GM19438 (cell line): Measurements from ENCODE around the gene ADAMTS9.

Experiments
- ATAC-seq: cut with Tn5 transposase; IDR thresholded peaks from one replicate; pipeline ENCODE4 v1.9.1; 2021; ENCODE audit warnings: low read depth; ENCODE audit not compliant: unreplicated experiment

The ADAMTS9 gene

DNA sequence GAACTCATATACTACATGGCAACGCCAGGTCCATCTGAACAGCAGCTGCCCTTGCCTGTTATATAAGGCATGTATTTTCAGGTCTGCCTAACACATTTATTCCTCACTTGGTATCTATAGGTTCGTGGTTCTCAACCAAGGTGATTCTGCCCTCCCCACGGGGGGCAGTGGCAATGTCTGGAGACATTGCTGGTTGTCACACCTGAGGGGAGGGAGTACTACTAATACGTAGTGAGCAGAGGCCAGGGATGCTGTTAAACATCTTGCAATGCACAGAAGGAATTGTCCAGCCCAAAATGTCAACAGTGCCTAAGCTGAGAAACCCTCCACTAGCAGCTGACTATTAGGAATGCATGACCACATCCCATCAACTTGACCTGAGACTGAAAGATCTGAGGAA lies 32.6 kb downstream of the ADAMTS9 start:
- ATAC-seq: no peak

DNA sequence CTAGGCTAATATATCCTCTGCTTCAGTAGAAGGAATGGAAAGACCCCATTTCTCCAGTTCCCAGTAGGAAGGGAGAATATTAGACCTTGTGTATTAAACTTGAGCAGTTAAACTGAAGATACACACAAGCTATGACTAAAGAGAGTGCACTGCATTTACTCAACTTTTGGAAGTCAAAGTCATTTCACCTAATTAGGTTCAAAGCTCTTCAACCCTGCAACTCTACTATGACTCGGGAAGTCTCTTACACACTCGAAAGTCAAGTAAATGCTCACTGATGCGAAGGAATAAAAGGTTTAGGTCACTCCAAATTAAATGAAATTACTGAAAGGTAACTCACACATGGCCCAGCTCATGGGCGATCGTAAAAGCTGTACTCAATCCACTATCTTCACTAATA lies 33.8 kb downstream of the ADAMTS9 start:
- ATAC-seq: no peak

DNA sequence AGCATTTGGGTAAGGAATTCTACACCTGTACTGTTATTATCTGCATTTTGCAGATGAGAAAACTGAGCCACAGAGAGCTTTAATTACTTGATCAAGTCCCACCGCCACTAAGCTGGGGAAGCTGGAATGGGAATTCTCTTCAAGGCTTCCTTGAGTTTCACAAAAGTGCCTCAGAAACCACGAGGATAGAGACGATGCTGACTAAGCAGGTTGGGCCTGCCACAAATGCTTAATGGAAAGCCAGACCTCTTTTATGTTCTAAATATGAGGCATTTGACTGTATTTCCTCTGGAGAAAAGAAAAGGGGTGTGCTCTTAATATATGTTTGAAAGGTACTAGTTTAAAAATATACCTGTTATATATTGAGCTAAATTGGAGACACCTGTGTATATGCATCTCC lies 34.7 kb downstream of the ADAMTS9 start:
- ATAC-seq: no peak

DNA sequence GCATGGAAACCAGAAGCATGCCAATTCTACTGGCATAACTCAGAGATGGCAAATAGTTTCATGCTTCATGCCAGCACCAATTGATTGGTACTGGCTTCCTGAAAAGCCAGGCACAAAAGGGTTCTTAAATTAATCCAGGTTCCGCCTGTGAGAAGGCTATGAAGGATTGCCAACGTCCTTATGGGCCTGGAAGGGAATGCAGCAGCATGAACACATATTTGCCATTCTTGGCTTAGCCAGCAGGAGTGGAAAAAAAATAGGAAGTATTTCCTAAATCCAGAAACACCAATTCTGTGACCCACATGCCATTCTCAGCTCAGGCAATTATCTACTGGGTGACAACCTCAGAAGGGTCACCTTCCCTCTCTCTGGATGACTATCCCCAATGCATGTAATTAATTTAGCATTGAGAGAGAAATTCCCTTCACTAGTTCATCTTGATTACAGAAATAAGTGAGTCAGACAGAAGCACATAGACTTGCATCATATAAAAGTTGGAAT lies 36.0 kb downstream of the ADAMTS9 start:
- no peak for ATAC-seq

DNA sequence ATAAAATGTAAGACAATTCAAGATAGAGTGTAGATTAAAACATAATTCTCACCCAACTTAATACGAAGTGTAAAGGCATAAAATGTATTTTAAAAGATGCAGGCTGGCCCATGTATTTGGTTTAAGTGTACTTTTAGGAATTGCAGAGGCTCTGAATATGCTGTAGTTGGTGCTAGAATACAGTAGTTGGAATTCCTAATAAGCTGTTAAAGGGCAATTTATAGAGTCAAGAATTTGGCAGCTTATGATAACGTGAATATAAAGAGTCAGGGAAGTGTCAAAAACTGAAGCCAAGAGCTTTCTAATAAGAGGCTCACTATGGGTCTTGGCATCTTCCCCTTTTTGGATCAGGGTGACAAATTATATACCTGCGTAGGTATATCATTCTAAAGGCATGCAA lies 36.5 kb downstream of the ADAMTS9 start:
- ATAC-seq: no peak

DNA sequence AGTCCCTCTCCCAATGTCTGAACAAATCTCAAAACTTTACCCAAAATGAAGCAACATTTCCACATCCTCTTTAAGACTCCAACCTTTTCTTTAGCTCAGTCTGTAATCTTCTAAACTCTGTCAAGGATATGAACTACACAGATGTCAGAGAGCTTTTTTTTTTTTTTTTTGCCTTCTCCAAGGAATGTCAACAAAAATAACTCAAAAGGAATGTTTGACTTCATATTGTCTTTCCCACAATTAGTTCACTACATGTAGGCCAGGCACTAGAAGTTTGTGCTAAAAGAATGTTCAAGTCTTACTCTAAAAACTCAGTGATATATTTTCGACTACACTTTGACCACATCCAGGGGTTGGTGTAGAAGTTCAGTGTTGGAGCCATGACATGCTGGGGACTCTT lies 37.1 kb downstream of the ADAMTS9 start:
- ATAC-seq: no peak

DNA sequence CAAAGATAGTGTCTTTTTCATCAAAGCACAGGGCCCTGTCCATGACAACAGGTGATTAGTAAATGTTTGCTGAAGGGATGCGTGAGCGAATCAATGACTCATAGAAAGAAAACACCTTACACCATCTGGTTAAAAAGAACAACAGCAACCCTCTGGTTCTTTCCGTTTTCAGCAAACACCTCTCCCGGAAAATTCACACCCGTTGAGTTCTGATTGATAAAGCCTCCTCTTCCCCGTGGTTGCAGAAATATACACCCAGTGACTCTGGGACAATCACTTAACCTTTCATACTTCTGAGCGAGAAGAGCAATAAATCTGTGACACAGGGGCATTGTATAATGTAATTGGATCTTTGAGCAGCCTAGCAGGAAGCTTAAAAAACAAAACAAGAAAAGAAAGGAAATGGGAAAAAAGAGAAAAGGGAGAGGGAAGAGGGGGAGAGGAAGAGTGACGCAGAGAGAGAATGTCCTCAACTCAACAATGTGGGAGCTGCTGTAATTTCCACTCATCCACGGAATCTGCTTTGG lies 37.6 kb downstream of the ADAMTS9 start:
- no peak for ATAC-seq

DNA sequence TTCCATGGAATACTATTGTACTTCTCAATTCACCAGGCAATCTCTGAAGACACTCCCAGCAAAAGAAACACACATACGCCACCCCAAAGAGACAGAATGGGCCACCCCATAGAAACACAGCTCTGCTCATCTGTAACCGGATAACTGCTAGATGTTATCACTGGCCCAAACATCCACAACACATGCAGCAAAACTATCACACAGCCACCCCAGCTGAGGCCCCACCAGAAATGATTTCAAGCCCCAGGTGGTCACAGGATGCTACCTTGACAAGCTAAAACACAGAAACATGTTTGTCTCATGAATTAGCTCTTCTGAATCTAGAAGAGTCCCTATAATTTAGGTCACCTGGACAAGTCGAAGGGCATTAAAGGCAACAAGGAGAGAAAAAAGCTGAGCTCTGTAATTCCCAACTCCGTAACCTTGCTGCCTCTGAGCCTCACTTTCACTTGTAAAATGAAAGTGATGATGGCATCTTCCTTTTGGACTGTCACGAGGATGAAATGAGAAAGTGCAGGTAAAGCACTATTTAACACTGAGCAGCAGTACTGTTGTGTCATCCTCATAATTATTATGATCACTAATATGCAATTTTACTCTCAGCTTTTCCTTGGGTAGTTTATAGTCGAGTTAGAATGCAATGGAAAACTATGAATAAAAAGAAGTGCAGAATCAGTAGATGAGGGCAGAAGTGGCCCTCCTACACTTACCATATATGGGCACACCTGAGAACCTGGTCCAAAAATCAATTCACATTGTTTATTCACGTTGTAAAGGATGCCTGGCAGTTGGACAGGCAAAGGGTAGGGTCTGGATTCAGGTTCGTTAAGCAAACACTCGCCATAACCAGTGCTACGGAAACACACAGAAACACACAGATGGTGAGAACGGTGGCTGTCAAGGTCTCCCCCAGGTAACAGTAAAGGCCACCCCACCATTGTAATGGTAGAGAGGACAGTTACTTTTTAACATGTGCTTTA lies 38.6 kb downstream of the ADAMTS9 start:
- ATAC-seq: no peak

DNA sequence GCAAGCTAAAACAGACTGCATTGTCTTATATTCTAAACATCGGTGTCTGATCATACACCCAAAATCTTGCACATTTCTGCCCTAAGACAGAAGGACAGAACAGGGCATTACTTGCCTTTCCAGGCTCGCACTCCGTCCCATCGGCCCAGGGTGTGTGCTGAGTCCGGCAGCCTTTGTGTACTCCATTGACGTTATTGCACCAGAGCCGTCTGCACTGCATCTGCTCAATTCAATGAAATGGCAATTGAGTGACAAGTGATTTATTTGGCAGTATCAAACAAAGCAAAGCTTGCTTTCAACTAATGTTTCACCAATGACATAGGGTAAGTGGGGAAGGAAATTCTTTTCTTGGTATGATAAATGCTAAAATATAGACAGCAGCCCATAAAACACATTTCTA lies 40.0 kb downstream of the ADAMTS9 start:
- ATAC-seq: no peak

DNA sequence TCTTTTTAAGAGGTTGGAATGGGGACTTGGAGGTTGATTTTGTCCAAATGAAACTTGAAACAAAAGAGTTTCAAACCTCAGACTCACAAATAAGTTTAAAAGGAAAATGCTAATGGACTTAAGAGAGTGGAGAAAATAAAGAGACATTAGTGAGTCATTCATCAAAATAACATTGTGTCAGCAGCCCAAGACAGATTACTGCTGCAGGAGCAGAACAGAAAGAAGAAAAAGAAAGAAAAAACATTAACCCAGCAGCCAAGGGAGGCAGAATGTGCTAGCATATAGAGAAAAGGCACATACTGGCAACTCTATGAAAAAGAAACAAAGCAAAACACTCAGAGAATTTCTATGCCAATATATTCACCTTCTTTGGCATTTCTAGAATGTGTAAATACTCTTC lies 42.6 kb downstream of the ADAMTS9 start:
- ATAC-seq: no peak

DNA sequence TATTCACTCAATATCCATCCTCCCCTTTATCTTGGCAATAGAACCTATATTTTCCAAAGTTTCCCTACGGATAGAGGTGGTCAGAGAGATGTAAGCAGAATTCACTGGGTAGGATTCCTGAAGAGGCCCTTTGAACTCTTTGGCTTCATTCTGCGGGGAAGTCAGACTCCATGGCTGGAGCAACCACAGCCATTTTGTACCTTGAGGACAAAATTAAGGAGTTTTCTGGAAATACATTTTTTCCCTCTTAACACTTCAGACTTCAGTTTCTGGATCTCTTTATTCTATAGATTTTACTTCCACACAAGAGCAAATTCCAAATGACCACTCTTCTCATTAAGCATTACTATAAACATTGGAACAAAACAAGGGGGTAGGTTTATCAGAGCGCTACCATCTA lies 43.3 kb downstream of the ADAMTS9 start:
- no peak for ATAC-seq

DNA sequence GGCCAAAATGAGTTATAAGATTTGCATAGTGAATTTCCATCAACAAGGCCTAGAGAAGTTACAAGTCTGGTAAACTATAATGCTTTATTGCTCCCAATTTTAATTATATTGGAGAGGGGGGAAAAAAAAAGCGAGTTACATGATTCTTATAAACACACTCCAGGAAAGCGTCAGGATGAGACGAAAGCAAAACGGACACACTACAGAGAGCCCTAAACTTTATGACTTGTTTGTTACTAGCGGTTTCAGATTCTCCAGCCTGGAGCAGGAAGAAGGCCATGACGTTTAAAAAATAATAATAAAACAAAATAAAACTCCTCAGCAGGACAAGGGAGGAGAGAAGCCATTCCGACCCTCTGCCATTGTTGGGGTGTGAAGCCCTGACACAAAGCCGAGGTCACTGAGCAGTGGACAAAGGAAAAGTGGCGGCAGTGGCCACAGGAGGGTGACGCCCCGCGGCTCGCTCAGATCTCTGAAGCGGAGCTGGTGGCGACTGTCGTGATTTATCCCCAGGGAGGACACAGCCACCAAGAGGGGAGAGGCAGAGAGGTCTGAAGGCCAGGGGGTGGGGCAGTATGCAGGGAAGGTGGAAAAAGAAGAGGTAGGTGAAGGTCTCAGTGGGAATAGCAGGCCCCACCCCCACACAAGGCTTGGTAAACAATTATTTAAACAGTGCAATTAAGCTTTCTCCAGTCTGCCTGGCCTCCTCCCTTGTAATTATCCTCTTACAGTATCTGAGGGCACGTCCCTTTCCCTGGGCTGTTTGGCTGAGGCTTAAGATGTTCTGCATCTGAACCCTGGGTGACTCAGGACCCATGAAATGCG lies 45.3 kb downstream of the ADAMTS9 start:
- ATAC-seq: no peak

DNA sequence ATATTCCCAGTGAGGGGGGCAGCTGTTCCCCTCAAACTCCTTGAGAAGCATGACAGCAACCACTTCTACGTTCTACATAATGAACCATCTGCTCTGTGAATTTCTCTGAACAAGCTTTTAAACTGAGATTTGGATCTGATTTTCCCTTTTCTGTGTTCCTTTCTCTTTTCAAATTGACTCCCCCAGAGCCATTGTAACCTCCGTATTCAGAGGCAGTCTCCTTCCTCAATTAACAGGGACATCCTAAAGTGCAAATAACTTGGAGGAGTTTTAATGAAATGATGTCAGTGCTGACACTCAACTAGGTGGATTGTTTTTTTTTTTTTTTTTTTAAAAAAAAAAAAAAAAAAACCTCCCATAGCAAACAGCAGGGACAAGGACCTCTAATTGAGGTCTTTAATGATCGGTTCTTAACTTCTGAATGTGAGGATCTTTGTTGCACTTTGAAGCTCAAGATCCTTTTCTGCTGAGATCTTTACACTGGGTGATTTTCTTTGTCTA lies 48.8 kb downstream of the ADAMTS9 start:
- no peak for ATAC-seq

DNA sequence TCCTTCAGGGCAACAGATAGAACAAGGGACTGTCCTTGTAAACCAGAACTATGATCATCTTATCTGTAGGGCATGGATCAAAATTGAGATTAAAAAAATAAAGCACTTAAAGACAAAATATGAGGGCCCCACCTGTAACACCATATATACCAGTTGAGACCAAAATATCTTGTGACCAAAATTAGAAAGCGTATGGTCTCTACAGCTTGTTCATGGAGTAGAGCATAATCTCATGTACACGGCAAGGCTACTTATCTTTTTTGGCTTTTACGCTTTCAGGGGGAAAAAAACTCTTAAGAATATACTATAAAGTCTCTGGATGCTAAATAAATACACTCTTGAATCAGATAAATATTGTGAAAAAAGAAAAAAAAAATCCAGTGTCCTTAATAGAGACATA lies 49.3 kb downstream of the ADAMTS9 start:
- ATAC-seq: no peak

DNA sequence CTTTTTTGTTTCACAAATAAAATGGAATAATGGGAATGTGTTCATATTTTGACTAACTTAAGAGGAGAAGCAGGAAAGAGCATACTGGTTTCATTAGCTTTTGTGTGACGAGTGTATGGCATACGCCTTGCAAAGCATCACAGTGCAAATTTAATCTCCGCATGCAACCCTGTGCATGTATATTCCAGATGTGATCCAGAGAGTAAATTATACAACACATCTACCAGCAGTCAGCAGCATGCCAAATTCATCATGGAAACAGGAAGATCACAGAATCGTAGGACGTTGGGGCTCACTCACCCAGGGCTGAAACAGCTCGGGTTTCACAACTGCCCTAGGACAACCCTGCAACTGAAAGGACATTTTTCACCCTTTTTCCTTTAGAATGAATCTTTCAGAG lies 53.4 kb downstream of the ADAMTS9 start:
- no peak for ATAC-seq

DNA sequence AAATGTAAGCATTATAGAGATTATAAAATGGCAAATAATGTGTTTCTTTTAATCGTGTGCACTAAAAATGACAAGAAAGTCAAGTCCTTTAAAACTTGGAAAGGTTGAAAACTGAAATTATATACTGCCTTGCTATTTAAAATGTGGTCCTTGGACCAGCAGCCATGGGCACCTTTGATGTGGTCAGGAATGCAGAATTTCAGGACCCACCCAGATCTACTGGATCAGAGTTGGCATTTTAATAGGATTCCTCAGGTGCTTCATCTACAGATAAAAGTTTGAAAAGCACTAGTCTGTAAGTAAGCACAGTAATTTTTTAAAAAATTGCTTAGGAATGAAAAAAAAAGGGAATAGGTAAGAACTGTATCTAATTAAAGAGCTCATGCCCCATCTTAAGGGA lies 55.8 kb downstream of the ADAMTS9 start:
- ATAC-seq: no peak

DNA sequence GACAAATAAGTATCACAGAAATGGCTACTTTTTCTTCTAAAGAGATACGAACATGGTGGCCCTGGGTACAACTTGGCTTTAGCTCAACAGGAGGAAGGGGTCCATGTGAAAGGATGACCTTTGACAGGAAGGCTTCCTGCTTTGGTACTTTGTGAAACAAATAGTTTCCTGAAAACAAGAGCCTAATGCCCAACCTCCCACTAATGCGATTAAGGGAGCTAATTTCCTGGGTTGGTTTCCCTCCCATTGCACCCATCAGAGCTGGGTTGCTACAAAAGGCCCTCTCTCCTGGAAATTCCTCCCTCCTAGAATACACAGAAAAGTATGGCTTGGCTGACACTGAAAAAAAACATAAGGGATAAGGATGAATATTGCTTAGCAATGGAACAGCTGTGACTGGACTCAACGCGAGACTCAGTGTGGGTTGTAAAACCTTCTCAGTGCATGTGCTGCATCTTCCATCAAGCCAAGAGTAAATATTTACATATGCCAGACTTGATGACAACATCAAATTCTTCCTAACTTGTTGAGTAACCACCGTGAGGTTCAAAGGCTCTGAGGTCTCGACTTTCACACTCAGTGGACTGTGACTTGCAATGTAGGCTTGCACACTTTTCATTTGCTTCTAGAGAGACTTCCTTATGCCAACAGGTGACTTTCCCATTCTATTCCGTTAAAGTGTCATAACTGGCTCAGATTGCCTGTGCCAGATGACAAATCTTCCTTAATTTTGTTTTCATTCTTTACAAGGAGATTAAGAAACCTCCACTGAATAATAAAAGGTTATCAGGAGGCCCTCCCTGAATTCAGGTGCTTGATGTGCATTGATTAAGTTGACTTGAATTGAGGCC lies 60.1 kb downstream of the ADAMTS9 start:
- no peak for ATAC-seq

DNA sequence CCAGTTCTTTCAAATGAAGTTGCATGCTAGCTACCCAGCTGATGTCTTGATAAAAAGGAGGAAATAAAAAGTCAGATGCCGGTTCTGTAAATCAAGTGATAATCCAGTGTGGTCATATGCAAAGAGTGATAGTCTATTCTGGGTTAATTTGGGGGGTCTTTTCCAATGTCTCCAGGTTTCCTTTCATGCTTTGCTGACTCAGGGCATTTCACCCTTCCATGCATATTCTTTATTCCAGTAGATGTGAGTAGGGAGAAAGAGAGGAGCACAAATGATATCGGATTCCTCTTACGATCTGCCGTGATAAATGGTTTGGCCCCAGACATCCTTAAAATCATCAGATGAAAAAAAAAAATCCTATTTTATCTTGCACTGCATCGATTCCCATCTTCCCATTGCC lies 60.8 kb downstream of the ADAMTS9 start:
- no peak for ATAC-seq

DNA sequence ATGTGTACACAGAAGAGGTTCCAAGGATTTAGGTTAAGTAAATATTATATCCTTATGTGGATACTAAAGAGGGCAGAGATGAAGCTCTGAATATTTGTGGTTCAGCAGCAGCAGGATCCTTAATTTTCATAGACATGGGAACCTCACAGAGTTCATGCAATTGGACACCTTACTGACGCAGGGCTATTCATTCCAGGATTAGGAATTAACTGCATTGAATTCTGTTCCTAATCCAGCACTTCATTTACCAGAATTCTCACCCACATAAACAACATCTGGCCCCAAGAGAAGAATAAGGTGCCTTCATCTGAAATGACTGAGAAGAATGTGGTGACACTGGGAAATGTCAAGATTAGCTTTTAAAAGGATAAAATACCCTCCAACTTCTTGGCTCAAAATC lies 62.4 kb downstream of the ADAMTS9 start:
- ATAC-seq: no peak

DNA sequence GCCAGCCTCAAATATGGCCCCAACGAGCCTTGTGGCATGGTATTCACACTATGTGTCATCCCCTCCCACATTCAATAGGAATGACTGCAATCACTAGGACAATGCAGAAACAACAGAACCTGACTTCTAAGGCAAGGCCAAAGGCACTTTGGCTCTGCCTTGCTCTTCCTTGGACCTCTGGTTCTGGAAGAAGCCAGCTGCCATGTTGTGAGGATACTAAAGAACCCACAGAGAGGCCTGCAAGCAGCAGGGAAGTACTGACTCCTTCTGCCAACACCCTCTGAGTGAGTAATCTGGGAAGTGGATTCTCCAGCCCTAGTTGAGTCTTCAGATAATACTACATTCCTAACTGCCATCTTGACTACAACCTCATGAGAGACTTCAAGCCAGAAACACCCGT lies 64.7 kb downstream of the ADAMTS9 start:
- no peak for ATAC-seq
